ENCODE measurements around the gene TEX12. TPM values are rescaled to one million over a fixed set of nuclear protein-coding genes. Genes with fewer than 3 reads are reported as not detected.

TEX12 gene
- total and polyA plus RNA-seq, 9 of the 15 experiments (the other 6 are each of a cell fraction or from before 2014, with no cell fraction given) = 0.10 to 2.3 (median 0.67) TPM; not detected in 1

- TF ChIP-seq REST (IDR thresholded peaks at IDR 0.05; ENCODE audit: borderline replicate concordance) (peak; percentile 55; the same call in 1 of the 2 replicates), REST (CRISPR knock-in tag; IDR thresholded peaks at IDR 0.05; ENCODE audit: low read depth) (no peak), CSDE1 (IDR thresholded peaks at IDR 0.05) (peak in 1 of 2 experiments; percentile 56; a peak in 1 of 4 replicates), HES1 (IDR thresholded peaks at IDR 0.05; ENCODE audit: low read depth) (no peak), GTF2B (IDR thresholded peaks at IDR 0.05; ENCODE audit: extremely low read depth, insufficient read length) (no peak), ZNF12 (CRISPR knock-in tag; IDR thresholded peaks at IDR 0.05) (no peak), FOXA3 (CRISPR knock-in tag; conservative IDR thresholded peaks at IDR 0.05 in 1 of 2, IDR thresholded peaks at IDR 0.05 in 1 of 2) (no peak), ZNF655 (CRISPR knock-in tag; IDR thresholded peaks at IDR 0.05) (no peak), ZNF512 (tag; IDR thresholded peaks at IDR 0.05) (no peak), MLX (CRISPR knock-in tag; conservative IDR thresholded peaks at IDR 0.05) (no peak), NR3C1 (CRISPR knock-in tag; IDR thresholded peaks at IDR 0.05) (no peak), EP300 (IDR thresholded peaks at IDR 0.05; ENCODE audit: low read length) (no peak)
Measured at GRCh38 chr11:112174789-112175598, 7.8 kb downstream of the TEX12 start, which contains the start of gene BCO2 (continued).

Data from K562 (cell line).